IMR-90 (cell line): ENCODE data around the gene NKAIN4. TPM values are rescaled to one million over a fixed set of nuclear protein-coding genes. Genes with fewer than 3 reads are reported as not detected.

ENCODE experiments used
- ATAC-seq: fragments of 200-7000 bp; cut with Tn5 transposase; 2 replicates; pipeline ENCODE4 v1.9.1; 2020; ENCODE audit warnings: low read depth, mild to moderate bottlenecking, moderate library complexity
- BruUV-seq: library from RNA; stranded (reverse); fragments of 400-500 nt; replicated peaks from 2 replicates; lab custom pipeline; 2021; lab: Mats Ljungman, UMichigan
- CTCF ChIA-PET: fragments of 300-600 bp; formaldehyde crosslinking; extraction: SDS; loops from one replicate; lab custom pipeline; 2021; ENCODE audit warnings: antibody characterized with exemption; lab: Yijun Ruan, JAX
- POLR2A ChIA-PET: fragments of 300-600 bp; sonication (Branson Sonifier 250); formaldehyde crosslinking; loops from one replicate; lab custom pipeline; 2022; ENCODE audit warnings: antibody characterized with exemption; ENCODE audit not compliant: unreplicated experiment; lab: Charles Lee
- DNase-seq: peaks from one replicate; pipeline ENCODE4 v3.0.0; 2013
- H2AFZ ChIP-seq: replicated peaks from 2 replicates; pipeline ENCODE3; 2013; ENCODE audit warnings: low read length, mild to moderate bottlenecking; ENCODE audit not compliant: poor library complexity
- H2AK5ac ChIP-seq: 2 replicates; pipeline ENCODE4 v1.6.1; 2013; ENCODE audit warnings: low read depth, low read length, inconsistent platforms
- H2AK9ac ChIP-seq: replicated peaks from 2 replicates; pipeline ENCODE3; 2013; ENCODE audit warnings: mild to moderate bottlenecking, low read depth, low read length, moderate library complexity; ENCODE audit not compliant: poor library complexity
- H2BK120ac ChIP-seq: 2 replicates; pipeline ENCODE4 v1.6.1; 2013; ENCODE audit warnings: low read depth, low read length, inconsistent platforms
- H2BK15ac ChIP-seq: 3 replicates; pipeline ENCODE4 v1.6.1; 2013; ENCODE audit warnings: low read depth, low read length, inconsistent platforms
- H2BK20ac ChIP-seq: 2 replicates; pipeline ENCODE4 v1.6.1; 2013; ENCODE audit warnings: low read depth, mild to moderate bottlenecking, inconsistent platforms, low read length, moderate library complexity
- H2BK5ac ChIP-seq: 2 replicates; pipeline ENCODE4 v1.6.1; 2013; ENCODE audit warnings: mild to moderate bottlenecking, low read depth, low read length, inconsistent platforms; ENCODE audit not compliant: poor library complexity, severe bottlenecking
- H3K14ac ChIP-seq: replicated peaks from 2 replicates; pipeline ENCODE4 v1.6.1; 2013; ENCODE audit warnings: low read depth, low read length, inconsistent platforms
- H3K18ac ChIP-seq: 2 replicates; pipeline ENCODE4 v1.6.1; 2013; ENCODE audit warnings: low read depth, low read length, control low read depth
- H3K23ac ChIP-seq: 2 replicates; pipeline ENCODE4 v1.6.1; 2013; ENCODE audit warnings: low read depth, low read length, inconsistent platforms
- H3K27ac ChIP-seq: 2 replicates; pipeline ENCODE4 v1.5.1; 2013; ENCODE audit warnings: mild to moderate bottlenecking, control low read depth, low read length; ENCODE audit not compliant: insufficient read depth
- H3K27me3 ChIP-seq: 2 replicates; pipeline ENCODE4 v1.6.1; 2013; ENCODE audit warnings: low read length; ENCODE audit not compliant: control insufficient read depth, insufficient read depth
- H3K36me3 ChIP-seq: 2 replicates; pipeline ENCODE4 v1.6.1; 2013; ENCODE audit warnings: low read length, mixed read lengths; ENCODE audit not compliant: control insufficient read depth, insufficient read depth
- H3K4ac ChIP-seq: 2 replicates; pipeline ENCODE4 v1.6.1; 2013; ENCODE audit warnings: low read depth, low read length, inconsistent platforms
- H3K4me1 ChIP-seq: 2 replicates; pipeline ENCODE4 v1.6.1; 2013; ENCODE audit warnings: low read length, mixed read lengths; ENCODE audit not compliant: control insufficient read depth, insufficient read depth
- H3K4me2 ChIP-seq: 2 replicates; pipeline ENCODE4 v1.6.1; 2013; ENCODE audit warnings: low read depth, mild to moderate bottlenecking, control low read depth, low read length, moderate library complexity
- H3K4me3 ChIP-seq: 2 replicates; pipeline ENCODE4 v1.5.1; 2013; ENCODE audit warnings: low read depth, mild to moderate bottlenecking, control low read depth, low read length, moderate library complexity; ENCODE audit not compliant: insufficient read depth
- H3K56ac ChIP-seq: 2 replicates; pipeline ENCODE4 v1.6.1; 2013; ENCODE audit warnings: low read length, inconsistent platforms; ENCODE audit not compliant: insufficient read depth; ENCODE audit errors: extremely low read depth
- H3K79me1 ChIP-seq, 2 experiments: 2 replicates each; pipeline ENCODE4 v1.6.1; 2013; ENCODE audit warnings: low read length in 2 of 2, inconsistent platforms in 1 of 2, low read depth in 1 of 2
- H3K9ac ChIP-seq: 2 replicates; pipeline ENCODE4 v1.6.1; 2013; ENCODE audit warnings: low read depth, low read length, control low read depth
- H3K9me1 ChIP-seq: 2 replicates; pipeline ENCODE4 v1.6.1; 2013; ENCODE audit warnings: low read length, inconsistent platforms; ENCODE audit not compliant: insufficient read depth
- H3K9me3 ChIP-seq: 2 replicates; pipeline ENCODE4 v1.6.1; 2013; ENCODE audit warnings: low read length; ENCODE audit not compliant: control insufficient read depth, insufficient read depth
- H4K20me1 ChIP-seq: 2 replicates; pipeline ENCODE4 v1.6.1; 2013; ENCODE audit warnings: low read length, inconsistent platforms; ENCODE audit not compliant: insufficient read depth
- H4K5ac ChIP-seq: 2 replicates; pipeline ENCODE4 v1.6.1; 2013; ENCODE audit warnings: mild to moderate bottlenecking, low read depth, low read length, control low read depth
- H4K8ac ChIP-seq, 2 experiments: 2 replicates each; pipeline ENCODE4 v1.6.1; 2013; ENCODE audit warnings: low read depth in 2 of 2, low read length in 2 of 2, control low read depth in 1 of 2, inconsistent platforms in 1 of 2
- H4K91ac ChIP-seq: 2 replicates; pipeline ENCODE4 v1.6.1; 2013; ENCODE audit warnings: low read depth, low read length, inconsistent platforms; ENCODE audit not compliant: insufficient read depth
- BHLHE40 ChIP-seq: fragments of 150-350 bp; IDR thresholded peaks from 2 replicates; pipeline ENCODE4 v1.6.1; 2016; ENCODE audit warnings: mild to moderate bottlenecking, low read depth, low read length
- CEBPB ChIP-seq: IDR thresholded peaks from 2 replicates; pipeline ENCODE4 v1.6.1; 2012; ENCODE audit warnings: low read depth, low read length, improper control_type of control experiment
- CHD1 ChIP-seq: IDR thresholded peaks from 2 replicates; pipeline ENCODE4 v1.6.1; 2012; ENCODE audit warnings: low read depth, low read length, improper control_type of control experiment
- FOS ChIP-seq: fragments of 150-350 bp; IDR thresholded peaks from 2 replicates; pipeline ENCODE4 v1.6.1; 2016; ENCODE audit warnings: low read depth, low read length
- MAFK ChIP-seq: IDR thresholded peaks from 2 replicates; pipeline ENCODE4 v1.6.1; 2012; ENCODE audit warnings: low read depth, low read length, improper control_type of control experiment
- MAZ ChIP-seq: IDR thresholded peaks from 2 replicates; pipeline ENCODE4 v1.6.1; 2012; ENCODE audit warnings: low read depth, mild to moderate bottlenecking, low read length, improper control_type of control experiment, moderate library complexity, borderline replicate concordance
- NFE2L2 ChIP-seq: fragments of 150-350 bp; IDR thresholded peaks from 2 replicates; pipeline ENCODE4 v1.6.1; 2016; ENCODE audit warnings: low read depth, mild to moderate bottlenecking, low read length
- POLR2A ChIP-seq: IDR thresholded peaks from 2 replicates; pipeline ENCODE4 v1.6.1; 2012; ENCODE audit warnings: mild to moderate bottlenecking, low read depth, low read length
- RAD21 ChIP-seq: IDR thresholded peaks from 2 replicates; pipeline ENCODE4 v1.6.1; 2012; ENCODE audit warnings: low read length, improper control_type of control experiment
- RCOR1 ChIP-seq: IDR thresholded peaks from 2 replicates; pipeline ENCODE4 v1.6.1; 2012; ENCODE audit warnings: mild to moderate bottlenecking, low read length, improper control_type of control experiment; ENCODE audit not compliant: insufficient replicate concordance
- RFX5 ChIP-seq: IDR thresholded peaks from 2 replicates; pipeline ENCODE4 v1.8.0; 2012; ENCODE audit warnings: low read depth, mild to moderate bottlenecking, low read length, moderate library complexity
- SMC3 ChIP-seq: fragments of 150-350 bp; IDR thresholded peaks from 2 replicates; pipeline ENCODE4 v1.6.1; 2016; ENCODE audit warnings: low read depth, mild to moderate bottlenecking, antibody characterized with exemption, low read length, moderate library complexity
- WGBS, 2 experiments: methylation state at CpG; one replicate each; pipeline versions ENCODE4 v1.1.5 to v1.1.7; 2013; ENCODE audit warnings: missing lambda C conversion rate in 2 of 2; ENCODE audit not compliant: insufficient read length in 1 of 2; ENCODE audit errors: extremely low coverage in 2 of 2; 5-methylcytosine and 5-hydroxymethylcytosine counted together
- dilution Hi-C: fragments of 300-500 bp; cut with HindIII; formaldehyde crosslinking; loops from one replicate; pipeline ENCODE4 v1.14.3; 2018; ENCODE audit warnings: low sequenced_read_pairs; ENCODE audit not compliant: unreplicated experiment
- in situ Hi-C: fragments of 300-500 bp; cut with MboI; formaldehyde crosslinking; loops from 3 replicates; pipeline ENCODE4 v1.14.3; 2019; ENCODE audit warnings: low sequenced_read_pairs, inconsistent platforms, mixed read lengths
- intact Hi-C: fragments of 100-400 bp; cut with micrococcal nuclease; formaldehyde crosslinking; loops from 2 replicates; pipeline ENCODE4 v1.10.0; 2022
- polyA plus RNA-seq, 3 experiments: library from polyadenylated mRNA; depleted of rRNA; stranded (reverse); fragments of >200 nt; gene quantifications; 2 replicates each; pipeline ENCODE4 v1.2.3, GENCODE V29; 2012; ENCODE audit warnings: low replicate concordance in 1 of 3
- total RNA-seq: library from RNA; depleted of rRNA; stranded (reverse); fragments of >200 nt; gene quantifications from 2 replicates; pipeline ENCODE4 v1.2.3, GENCODE V29; 2012
- TF ChIP-seq, protein P1 (sequence below): fragments of 150-350 bp; IDR thresholded peaks from 2 replicates; pipeline ENCODE4 v1.6.1; 2016; ENCODE audit warnings: low read depth, mild to moderate bottlenecking, low read length, moderate library complexity, borderline replicate concordance

The NKAIN4 gene
- total and polyA plus RNA-seq, 2 of the 4 experiments (the other 2 are of a cell fraction), result not detected

GRCh38 chr20:63275825-63276224 lies 21.6 kb upstream of the NKAIN4 start:
- Histone ChIP-seq H2BK5ac (no peak overlapping the region), H3K4me1 (peaks cover 12% of the 10 kb centered on the region), H3K9ac (no peak overlapping the region), H3K9me1 (peaks cover 8% of the 10 kb centered on the region; the same call in 1 of the 2 replicates), H4K5ac (no peak overlapping the region), H4K91ac (no peak overlapping the region), H4K8ac (no peak overlapping the region), H3K27ac (no peak overlapping the region), H3K4me3 (no peak overlapping the region), H2AK5ac (no peak overlapping the region), H2AK9ac (no peak overlapping the region), H4K20me1 (peaks cover 67% of the 10 kb centered on the region), H3K56ac (no peak overlapping the region), H2AFZ (no peak overlapping the region), H3K4me2 (no peak overlapping the region), H2BK15ac (no peak overlapping the region), H2BK20ac (no peak overlapping the region), H3K4ac (no peak overlapping the region), H3K23ac (no peak overlapping the region), H3K9me3 (no peaks in the 10 kb centered on the region), H3K14ac (no peak overlapping the region), H3K18ac (no peak overlapping the region), H3K27me3 (no peaks in the 10 kb centered on the region), H3K79me1 (peaks cover 14 to 59% of the 10 kb centered on the region in 2 experiments), H3K36me3 (peaks cover 46% of the 10 kb centered on the region), H2BK120ac (no peak overlapping the region)
- BruUV-seq, result no TSS peak
- TF ChIP-seq MAFK, result no peak
- TF ChIP-seq BHLHE40, result no peak
- TF ChIP-seq CEBPB, result no peak
- TF ChIP-seq CHD1, result no peak
- TF ChIP-seq MAZ, result no peak
- TF ChIP-seq RCOR1, result no peak
- no peak for TF ChIP-seq RFX5
- TF ChIP-seq POLR2A, result no peak
- no peak for TF ChIP-seq FOS
- TF ChIP-seq RAD21, result no peak
- TF ChIP-seq, protein P1, sequence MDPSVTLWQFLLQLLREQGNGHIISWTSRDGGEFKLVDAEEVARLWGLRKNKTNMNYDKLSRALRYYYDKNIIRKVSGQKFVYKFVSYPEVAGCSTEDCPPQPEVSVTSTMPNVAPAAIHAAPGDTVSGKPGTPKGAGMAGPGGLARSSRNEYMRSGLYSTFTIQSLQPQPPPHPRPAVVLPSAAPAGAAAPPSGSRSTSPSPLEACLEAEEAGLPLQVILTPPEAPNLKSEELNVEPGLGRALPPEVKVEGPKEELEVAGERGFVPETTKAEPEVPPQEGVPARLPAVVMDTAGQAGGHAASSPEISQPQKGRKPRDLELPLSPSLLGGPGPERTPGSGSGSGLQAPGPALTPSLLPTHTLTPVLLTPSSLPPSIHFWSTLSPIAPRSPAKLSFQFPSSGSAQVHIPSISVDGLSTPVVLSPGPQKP, result no peak
- no peak for TF ChIP-seq NFE2L2
- TF ChIP-seq SMC3, result no peak
- intact Hi-C loops, result no loop called here
- POLR2A ChIA-PET, result no interaction called here
- dilution Hi-C loops, result no loop called here
- WGBS, 2 experiments, result 89% methylated on average over 8 of the region's 18 CpGs; no CpG with 5 or more reads in 1 of the 2 experiments
- in situ Hi-C loops, result no loop called here
- CTCF ChIA-PET, result no interaction called here
- DNase-seq, result no peak
- no peak for ATAC-seq
